GM12878 (cell line): ENCODE measurements around the gene SLC38A8. TPM values are rescaled to one million over a fixed set of nuclear protein-coding genes. Genes with fewer than 3 reads are reported as not detected.

Experiments
- ATAC-seq: fragments of 200-7000 bp; cut with Tn5 transposase; 3 replicates; pipeline ENCODE4 v1.9.1; 2020; ENCODE audit warnings: mild to moderate bottlenecking, moderate library complexity
- BruUV-seq: library from RNA; stranded (reverse); fragments of 400-500 nt; replicated peaks from 2 replicates; lab custom pipeline; 2021; lab: Mats Ljungman, UMichigan
- CTCF ChIA-PET: fragments of 300-600 bp; sonication (Branson Sonifier 250); formaldehyde crosslinking; extraction: SDS; loops from one replicate; lab custom pipeline; 2021; ENCODE audit warnings: inconsistent platforms; lab: Yijun Ruan, JAX
- POLR2A ChIA-PET: fragments of 350-600 bp; formaldehyde crosslinking; extraction: SDS; loops from one replicate; lab custom pipeline; 2021; ENCODE audit warnings: inconsistent platforms; lab: Charles Lee
- RAD21 ChIA-PET: fragments of 300-600 bp; sonication (Branson Sonifier 250); formaldehyde crosslinking; loops from one replicate; lab custom pipeline; 2023; ENCODE audit warnings: antibody characterized with exemption; ENCODE audit not compliant: unreplicated experiment; lab: Charles Lee
- SMC1A ChIA-PET: fragments of 300-600 bp; sonication (Branson Sonifier 250); formaldehyde crosslinking; loops from one replicate; lab custom pipeline; 2023; ENCODE audit not compliant: unreplicated experiment, uncharacterized antibody; lab: Charles Lee
- DNase-seq: peaks from one replicate; pipeline ENCODE4 v3.0.0-alpha.2; 2011; ENCODE audit warnings: low read depth, low spot score
- FAIRE-seq: peaks from 3 replicates; lab custom pipeline; 2011; peaks lifted over from hg19 to GRCh38; lab: Jason Lieb, UNC
- H2AFZ ChIP-seq: 2 replicates; pipeline ENCODE4 v1.6.0; 2011; ENCODE audit warnings: low read depth, low read length, control low read depth; ENCODE audit not compliant: control insufficient read depth
- H3K27ac ChIP-seq: 2 replicates; pipeline ENCODE4 v1.5.1; 2011; ENCODE audit warnings: control low read depth; ENCODE audit not compliant: control insufficient read depth, insufficient read depth
- H3K27me3 ChIP-seq, 2 experiments: replicated peaks in 1 of 2; 2 replicates each; pipeline versions ENCODE4 v1.6.0 to v1.6.1; 2011; ENCODE audit warnings: low read length in 1 of 2; ENCODE audit not compliant: control insufficient read depth in 2 of 2, insufficient read depth in 2 of 2
- H3K36me3 ChIP-seq, 2 experiments: 2 replicates each; pipeline ENCODE4 v1.5.1; 2011; ENCODE audit warnings: low read length in 1 of 2; ENCODE audit not compliant: control insufficient read depth in 2 of 2, insufficient read depth in 2 of 2
- H3K4me1 ChIP-seq: 2 replicates; pipeline ENCODE4 v1.6.1; 2011; ENCODE audit warnings: mild to moderate bottlenecking, low read length, moderate library complexity, mixed read lengths; ENCODE audit not compliant: control insufficient read depth, insufficient read depth
- H3K4me2 ChIP-seq: 2 replicates; pipeline ENCODE4 v1.6.0; 2011; ENCODE audit warnings: control low read depth; ENCODE audit not compliant: control insufficient read depth, insufficient read depth
- H3K4me3 ChIP-seq: fragments of 200-600 bp; sonication (generic); 2 replicates; pipeline ENCODE4 v1.5.1; 2016
- H3K79me2 ChIP-seq: 2 replicates; pipeline ENCODE4 v1.6.0; 2011; ENCODE audit warnings: low read length; ENCODE audit not compliant: control insufficient read depth, insufficient read depth
- H3K9ac ChIP-seq: 2 replicates; pipeline ENCODE4 v1.8.0; 2011; ENCODE audit warnings: low read length, control low read depth, mixed read lengths; ENCODE audit not compliant: control insufficient read depth, insufficient read depth
- H3K9me3 ChIP-seq: replicated peaks from 3 replicates; pipeline ENCODE4 v1.5.1; 2011; ENCODE audit warnings: mild to moderate bottlenecking, low read length; ENCODE audit not compliant: control insufficient read depth, insufficient read depth
- H4K20me1 ChIP-seq: 2 replicates; pipeline ENCODE4 v1.6.0; 2011; ENCODE audit not compliant: control insufficient read depth, insufficient read depth
- BMI1 ChIP-seq: fragments of 450-650 bp; IDR thresholded peaks from 2 replicates; pipeline ENCODE4 v1.6.1; 2016; ENCODE audit warnings: mild to moderate bottlenecking, moderate library complexity, borderline replicate concordance
- RELA ChIP-seq: fragments of 450-650 bp; IDR thresholded peaks from 2 replicates; pipeline ENCODE4 v1.8.0; 2014; ENCODE audit warnings: borderline replicate concordance; ENCODE audit not compliant: partially characterized antibody
- SPI1 ChIP-seq: IDR thresholded peaks from 2 replicates; pipeline ENCODE4 v1.6.1; 2011; ENCODE audit warnings: low read depth, mild to moderate bottlenecking, low read length, moderate library complexity, borderline replicate concordance; ENCODE audit not compliant: insufficient read depth
- ZNF274 ChIP-seq: IDR thresholded peaks from one replicate; pipeline ENCODE4 v1.8.0; 2011; ENCODE audit not compliant: insufficient read length, insufficient read depth
- WGBS: methylation state at CpG from one replicate; pipeline ENCODE4 v1.1.6; 2016; ENCODE audit warnings: low lambda C conversion rate; ENCODE audit not compliant: insufficient replicate concordance, insufficient coverage; ENCODE audit errors: missing lambda C conversion rate; 5-methylcytosine and 5-hydroxymethylcytosine counted together
- in situ Hi-C: fragments of 300-500 bp; cut with MboI; formaldehyde crosslinking; loops from 9 replicates; pipeline ENCODE4 v1.14.3; 2018; ENCODE audit warnings: mixed read lengths
- intact Hi-C: fragments of 100-400 bp; cut with micrococcal nuclease; formaldehyde crosslinking; loops from one replicate; pipeline ENCODE4 v1.14.2; 2022; ENCODE audit not compliant: unreplicated experiment
- polyA plus RNA-seq, 11 experiments: library from polyadenylated mRNA; depleted of rRNA in 4 of 11; unstranded in 6 of 11; stranded (reverse) in 5 of 11; fragments of >200 nt; fragmentation: Nextera tagmentation in 4 of 11; fragmentation: Illumina TruSeq in 1 of 11; extraction: Ambion mirVana in 4 of 11; extraction: Trizol in 1 of 11; gene quantifications; 1 replicate in 1 of 11; 2 replicates in 10 of 11; pipeline versions ENCODE4 v1.2.1 to v1.2.3, GENCODE V29; 2011 to 2016; ENCODE audit warnings: inconsistent platforms in 2 of 11, missing spikeins in 2 of 11, low read depth in 1 of 11
- total RNA-seq, 4 experiments: library from RNA; depleted of rRNA in 3 of 4; stranded (reverse); fragments of >200 nt in 3 of 4; fragmentation: Illumina TruSeq in 1 of 4; extraction: Trizol in 1 of 4; gene quantifications; 2 replicates each; pipeline versions ENCODE4 v1.2.1 to v1.2.3, GENCODE V29; 2013 to 2021
- TF ChIP-seq, protein P1 (sequence below): IDR thresholded peaks from 2 replicates; pipeline ENCODE4 v1.6.1; 2012; ENCODE audit warnings: improper control_type of control experiment, low read depth, low read length; ENCODE audit not compliant: insufficient replicate concordance

Gene SLC38A8
- total and polyA plus RNA-seq, 10 of the 15 experiments (the other 5 are each of a cell fraction or from before 2014, with no cell fraction given): not detected

DNA sequence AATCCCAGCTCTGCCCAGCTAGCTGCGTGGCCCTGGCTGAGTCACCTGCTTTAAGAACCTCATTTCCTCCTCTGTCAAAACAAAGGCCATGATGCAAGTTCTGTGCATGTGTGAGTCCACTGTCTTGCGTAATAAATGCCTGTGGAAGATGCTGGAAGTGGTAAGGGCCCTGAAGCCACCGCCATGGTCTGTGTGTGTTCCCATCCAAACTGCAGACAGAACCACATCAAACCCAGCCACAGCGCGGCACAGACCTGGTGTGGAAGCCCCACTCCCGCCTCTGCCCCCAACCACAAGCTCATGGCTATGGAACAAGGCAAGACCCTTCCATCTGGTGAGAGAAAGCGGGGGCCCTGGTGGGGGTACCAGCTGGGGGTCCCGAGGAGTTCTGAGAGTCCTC, 48.5 kb downstream of the SLC38A8 start:
- WGBS: 16% methylated on average over 8 of the region's 8 CpGs
- H3K9me3 ChIP-seq: no peaks in the 10 kb centered on the region
- intact Hi-C loops: no loop called here
- CTCF ChIA-PET: interaction anchor here (1.3 kb wide), 1 partner anchor 12 kb away, joined by 3 read pairs; no protein-coding TSS in a partner anchor
- FAIRE-seq (no peak), DNase-seq (no peak), ATAC-seq (no peak)
- H3K4me1 ChIP-seq: no peaks in the 10 kb centered on the region
- no peak overlapping the region for H3K4me2 ChIP-seq
- H3K9ac ChIP-seq: no peak overlapping the region
- no peak overlapping the region for H3K4me3 ChIP-seq
- POLR2A ChIA-PET: no interaction called here
- H2AFZ ChIP-seq: no peak overlapping the region
- no peaks in the 10 kb centered on the region for H3K36me3 ChIP-seq
- TF ChIP-seq SPI1: no peak
- RAD21 ChIA-PET: no interaction called here
- H4K20me1 ChIP-seq: no peaks in the 10 kb centered on the region
- no peak overlapping the region for H3K27ac ChIP-seq
- no peaks in the 10 kb centered on the region for H3K79me2 ChIP-seq
- in situ Hi-C loops: no loop called here
- SMC1A ChIA-PET: no interaction called here
- no peaks in the 10 kb centered on the region; a peak in 1 of 4 replicates for H3K27me3 ChIP-seq
- no TSS peak for BruUV-seq

DNA sequence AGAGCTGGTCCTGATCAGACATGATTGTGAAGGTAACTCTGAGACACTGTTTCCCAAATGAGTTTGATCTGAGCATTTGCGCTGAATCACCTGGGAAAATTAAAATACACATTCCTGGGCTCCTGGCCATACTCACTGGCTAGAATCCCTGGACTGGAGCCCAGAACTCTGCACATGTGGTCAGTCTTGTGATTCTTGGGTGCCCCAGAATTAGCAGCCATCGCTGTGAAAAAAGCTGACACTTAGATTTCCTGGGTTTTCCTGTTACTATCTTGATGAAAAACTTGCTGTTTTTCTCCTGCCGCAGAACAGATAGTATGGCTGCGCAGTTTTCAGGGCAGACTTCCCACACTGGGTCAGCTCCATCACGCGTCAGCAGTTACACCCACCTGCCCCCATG, 50.0 kb downstream of the SLC38A8 start:
- in situ Hi-C loops (no loop called here), intact Hi-C loops (no loop called here)
- no peak for ATAC-seq
- Histone ChIP-seq H2AFZ (no peak overlapping the region), H3K79me2 (no peaks in the 10 kb centered on the region), H3K27ac (no peak overlapping the region), H4K20me1 (no peaks in the 10 kb centered on the region), H3K4me1 (no peaks in the 10 kb centered on the region), H3K36me3 (no peaks in the 10 kb centered on the region), H3K9me3 (no peaks in the 10 kb centered on the region), H3K27me3 (no peaks in the 10 kb centered on the region; a peak in 1 of 4 replicates), H3K4me2 (no peak overlapping the region), H3K4me3 (no peak overlapping the region), H3K9ac (no peak overlapping the region)
- no peak for DNase-seq
- no peak for FAIRE-seq
- RAD21 ChIA-PET: no interaction called here
- WGBS: 46% methylated on average over 6 of the region's 6 CpGs
- TF ChIP-seq, protein P1, sequence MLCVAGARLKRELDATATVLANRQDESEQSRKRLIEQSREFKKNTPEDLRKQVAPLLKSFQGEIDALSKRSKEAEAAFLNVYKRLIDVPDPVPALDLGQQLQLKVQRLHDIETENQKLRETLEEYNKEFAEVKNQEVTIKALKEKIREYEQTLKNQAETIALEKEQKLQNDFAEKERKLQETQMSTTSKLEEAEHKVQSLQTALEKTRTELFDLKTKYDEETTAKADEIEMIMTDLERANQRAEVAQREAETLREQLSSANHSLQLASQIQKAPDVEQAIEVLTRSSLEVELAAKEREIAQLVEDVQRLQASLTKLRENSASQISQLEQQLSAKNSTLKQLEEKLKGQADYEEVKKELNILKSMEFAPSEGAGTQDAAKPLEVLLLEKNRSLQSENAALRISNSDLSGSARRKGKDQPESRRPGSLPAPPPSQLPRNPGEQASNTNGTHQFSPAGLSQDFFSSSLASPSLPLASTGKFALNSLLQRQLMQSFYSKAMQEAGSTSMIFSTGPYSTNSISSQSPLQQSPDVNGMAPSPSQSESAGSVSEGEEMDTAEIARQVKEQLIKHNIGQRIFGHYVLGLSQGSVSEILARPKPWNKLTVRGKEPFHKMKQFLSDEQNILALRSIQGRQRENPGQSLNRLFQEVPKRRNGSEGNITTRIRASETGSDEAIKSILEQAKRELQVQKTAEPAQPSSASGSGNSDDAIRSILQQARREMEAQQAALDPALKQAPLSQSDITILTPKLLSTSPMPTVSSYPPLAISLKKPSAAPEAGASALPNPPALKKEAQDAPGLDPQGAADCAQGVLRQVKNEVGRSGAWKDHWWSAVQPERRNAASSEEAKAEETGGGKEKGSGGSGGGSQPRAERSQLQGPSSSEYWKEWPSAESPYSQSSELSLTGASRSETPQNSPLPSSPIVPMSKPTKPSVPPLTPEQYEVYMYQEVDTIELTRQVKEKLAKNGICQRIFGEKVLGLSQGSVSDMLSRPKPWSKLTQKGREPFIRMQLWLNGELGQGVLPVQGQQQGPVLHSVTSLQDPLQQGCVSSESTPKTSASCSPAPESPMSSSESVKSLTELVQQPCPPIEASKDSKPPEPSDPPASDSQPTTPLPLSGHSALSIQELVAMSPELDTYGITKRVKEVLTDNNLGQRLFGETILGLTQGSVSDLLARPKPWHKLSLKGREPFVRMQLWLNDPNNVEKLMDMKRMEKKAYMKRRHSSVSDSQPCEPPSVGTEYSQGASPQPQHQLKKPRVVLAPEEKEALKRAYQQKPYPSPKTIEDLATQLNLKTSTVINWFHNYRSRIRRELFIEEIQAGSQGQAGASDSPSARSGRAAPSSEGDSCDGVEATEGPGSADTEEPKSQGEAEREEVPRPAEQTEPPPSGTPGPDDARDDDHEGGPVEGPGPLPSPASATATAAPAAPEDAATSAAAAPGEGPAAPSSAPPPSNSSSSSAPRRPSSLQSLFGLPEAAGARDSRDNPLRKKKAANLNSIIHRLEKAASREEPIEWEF: no peak
- no peak for TF ChIP-seq ZNF274
- TF ChIP-seq RELA: no peak
- no peak for TF ChIP-seq BMI1
- no TSS peak for BruUV-seq
- SMC1A ChIA-PET: no interaction called here
- POLR2A ChIA-PET: no interaction called here
- CTCF ChIA-PET: no interaction called here
